HG02798 (cell line): ENCODE results near the gene MPP7.

ENCODE experiments used
- ATAC-seq: cut with Tn5 transposase; IDR thresholded peaks from one replicate; pipeline ENCODE4 v1.9.1; 2021; ENCODE audit warnings: mild to moderate bottlenecking; ENCODE audit not compliant: unreplicated experiment, poor library complexity

Gene MPP7

DNA sequence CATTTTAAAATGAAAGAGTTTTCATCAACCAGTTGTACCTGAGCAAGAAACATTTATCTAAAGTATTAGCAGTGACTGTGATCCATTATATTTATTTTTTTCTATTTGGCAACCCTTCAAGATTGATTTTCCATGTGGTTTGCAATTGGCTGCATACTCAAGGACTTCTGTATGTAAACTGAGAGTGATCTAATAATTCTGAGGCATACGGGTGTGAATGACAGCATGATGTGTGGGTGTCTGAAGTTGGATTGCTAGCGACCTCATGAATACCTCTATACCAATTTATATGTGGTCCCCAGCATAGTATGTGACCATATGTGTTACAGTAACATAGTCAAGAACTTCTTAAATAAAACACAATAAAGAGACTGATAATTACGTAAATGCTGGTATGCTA, 8.2 kb upstream of the MPP7 start:
- no peak for ATAC-seq

DNA sequence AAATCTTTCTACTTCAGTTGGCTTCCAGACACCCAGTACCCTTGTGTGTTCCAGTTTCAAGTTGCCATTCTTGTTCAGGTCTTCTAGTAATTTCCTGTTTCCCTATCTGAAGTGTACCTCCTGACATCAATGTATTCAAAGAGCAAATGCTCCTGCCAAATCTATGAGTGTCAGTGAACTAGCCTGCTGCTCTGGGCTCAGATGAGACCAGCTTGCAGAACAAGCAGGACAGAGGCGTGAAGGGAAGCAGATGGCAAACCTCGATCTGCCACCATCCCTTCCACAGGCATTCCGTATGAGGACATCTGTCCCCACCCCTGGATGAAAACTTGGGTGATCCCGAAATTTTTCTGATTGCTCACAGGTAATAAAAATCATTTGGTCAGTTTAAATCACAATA, 4.4 kb upstream of the MPP7 start:
- no peak for ATAC-seq

DNA sequence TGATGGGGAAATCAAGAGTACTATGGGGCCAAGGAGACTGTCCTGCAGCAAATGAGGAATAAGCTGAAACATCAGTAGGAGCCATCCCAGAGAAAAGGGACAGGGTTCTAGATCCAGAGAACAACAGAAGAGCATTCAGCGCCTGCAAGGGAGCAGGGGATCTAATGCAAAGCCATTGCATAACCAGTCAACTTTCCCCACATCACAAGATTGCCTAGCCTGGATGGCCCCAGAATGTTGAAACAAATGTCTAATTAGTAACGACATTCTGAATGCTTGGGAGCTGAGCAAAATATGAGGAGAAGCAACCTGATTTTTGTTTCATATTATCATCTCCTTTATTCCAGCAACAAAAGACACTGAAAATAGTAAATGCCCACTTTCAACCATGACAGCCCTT, 2.7 kb upstream of the MPP7 start:
- ATAC-seq, result no peak

DNA sequence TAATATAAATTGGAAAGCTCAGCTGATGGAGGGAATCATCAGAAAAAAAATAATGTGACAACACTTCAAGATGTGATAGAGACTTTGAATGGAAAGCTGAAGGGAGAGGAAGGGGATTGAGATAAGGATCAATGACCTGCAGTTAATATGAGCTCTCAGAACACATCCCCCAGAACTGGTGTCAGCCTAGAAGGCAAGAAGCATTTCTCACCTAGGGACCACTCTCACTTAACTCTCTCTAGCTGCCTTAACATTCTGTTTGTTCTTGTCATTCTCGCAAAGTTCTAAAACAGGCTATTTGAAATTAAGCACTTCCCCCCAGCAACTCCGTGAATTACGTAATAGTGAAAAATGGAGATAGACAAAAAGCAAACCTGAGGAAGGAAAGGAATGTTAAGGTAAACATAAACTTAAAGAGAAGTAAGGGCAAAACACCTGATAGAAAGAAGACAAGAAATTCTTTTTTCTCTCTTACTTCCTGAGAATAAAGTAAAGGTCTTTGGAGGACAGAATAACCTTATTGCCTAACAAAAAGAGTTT, 1.2 kb upstream of the MPP7 start:
- no peak for ATAC-seq

DNA sequence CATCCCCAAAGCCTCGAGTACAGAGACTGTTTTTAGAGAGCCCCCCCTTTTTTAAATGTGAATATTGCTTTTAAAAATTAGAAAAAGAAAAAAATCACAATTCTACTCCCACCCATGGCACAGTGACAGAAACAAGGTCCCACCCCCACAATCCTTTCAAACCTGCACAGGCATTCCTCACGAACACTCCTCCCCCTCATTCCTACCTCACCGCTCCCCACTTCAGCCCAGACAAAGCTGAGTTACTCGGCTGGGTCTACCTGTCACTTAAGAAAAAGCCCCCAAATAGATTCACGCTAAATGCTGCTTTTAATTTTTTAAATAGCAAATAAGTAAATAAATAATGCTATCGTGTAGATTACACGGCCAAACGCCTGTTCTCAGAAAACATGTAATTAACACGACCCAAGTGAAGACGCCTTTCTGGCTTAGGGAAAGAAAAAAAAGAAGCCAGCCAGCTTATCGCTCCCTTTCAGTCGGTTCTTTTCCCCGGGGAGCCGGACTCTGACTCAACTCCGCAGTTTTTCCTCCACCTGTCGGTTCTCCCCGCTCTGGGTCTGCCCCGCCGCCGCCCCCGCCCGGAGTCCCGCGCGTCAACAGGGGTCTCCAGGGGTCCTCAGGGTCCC, 739 bp downstream of the MPP7 start:
- ATAC-seq, result no peak

DNA sequence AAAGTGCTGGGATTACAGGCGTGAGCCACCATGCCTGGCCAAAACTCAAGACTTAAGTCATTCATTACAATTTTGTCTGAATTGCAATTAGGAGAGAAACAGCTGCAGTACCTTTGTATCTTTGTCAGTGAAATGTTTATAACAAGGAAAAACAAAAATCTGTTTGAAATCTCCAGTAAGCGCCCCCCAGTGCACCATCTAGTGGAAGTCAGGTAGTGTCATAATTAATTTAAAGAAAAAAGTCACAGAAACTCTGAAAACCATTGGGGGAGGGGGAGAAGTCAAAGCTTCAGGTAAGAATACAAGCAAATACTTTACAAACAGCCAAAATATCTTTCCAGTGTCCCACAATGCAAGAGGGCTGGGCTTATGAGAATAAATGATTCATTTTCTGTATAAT, 2.8 kb downstream of the MPP7 start:
- ATAC-seq, result no peak

DNA sequence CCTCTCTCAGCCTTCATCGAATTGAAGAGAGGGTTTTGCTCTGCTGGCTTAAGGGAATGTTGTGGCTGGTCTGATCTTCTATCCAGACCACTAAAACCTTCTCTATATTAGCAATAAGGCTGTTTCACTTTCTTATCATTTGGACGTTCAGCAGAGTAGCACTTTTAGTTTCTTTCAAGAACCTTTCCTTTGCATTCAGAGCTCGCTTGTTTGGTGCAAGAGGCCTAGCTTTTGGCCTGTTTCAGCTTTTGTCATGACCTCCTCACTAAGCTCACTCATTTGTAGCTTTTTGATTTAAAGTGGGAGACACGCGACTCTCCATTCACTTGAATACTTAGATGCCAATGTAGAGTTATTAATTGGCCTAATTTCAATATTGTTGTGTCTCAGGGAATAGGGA, 3.9 kb downstream of the MPP7 start:
- no peak for ATAC-seq

DNA sequence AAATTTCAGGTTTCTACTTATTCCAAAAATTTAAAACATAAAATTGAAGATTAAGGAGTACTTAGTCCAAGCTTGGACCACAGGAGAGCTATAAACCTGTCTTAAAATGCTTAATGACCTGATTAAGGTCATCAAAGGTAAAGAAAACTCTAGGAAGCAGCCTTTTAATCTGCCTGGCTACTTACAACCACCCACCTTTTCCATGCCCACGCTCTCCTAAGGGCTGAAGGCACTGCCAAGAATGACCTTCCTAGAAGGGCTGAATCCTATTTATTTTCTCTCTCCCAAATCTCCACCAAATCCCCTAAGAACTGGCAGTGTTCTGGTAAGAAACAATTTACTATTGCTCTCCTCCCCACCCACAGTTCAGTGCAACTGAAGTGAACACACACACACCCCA, 6.8 kb downstream of the MPP7 start:
- no peak for ATAC-seq

DNA sequence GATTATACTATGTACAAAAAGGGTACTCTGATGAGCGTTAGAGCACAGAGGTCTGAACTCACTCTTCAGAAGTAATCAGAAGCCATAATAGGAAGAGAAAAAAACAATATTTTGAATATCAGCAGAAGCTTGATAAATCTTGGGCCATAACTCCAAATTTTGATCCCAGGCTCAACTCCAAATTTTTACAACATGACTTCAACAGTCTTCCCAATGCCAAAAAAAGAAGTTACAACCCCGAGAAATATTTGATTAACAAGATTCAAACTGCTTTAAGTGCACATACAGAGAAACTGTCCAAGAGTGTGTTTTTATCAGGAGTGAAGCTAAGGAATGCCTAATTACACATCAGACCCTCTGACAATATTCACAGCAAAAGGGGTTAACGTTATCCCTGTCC, 7.5 kb downstream of the MPP7 start:
- no peak for ATAC-seq

DNA sequence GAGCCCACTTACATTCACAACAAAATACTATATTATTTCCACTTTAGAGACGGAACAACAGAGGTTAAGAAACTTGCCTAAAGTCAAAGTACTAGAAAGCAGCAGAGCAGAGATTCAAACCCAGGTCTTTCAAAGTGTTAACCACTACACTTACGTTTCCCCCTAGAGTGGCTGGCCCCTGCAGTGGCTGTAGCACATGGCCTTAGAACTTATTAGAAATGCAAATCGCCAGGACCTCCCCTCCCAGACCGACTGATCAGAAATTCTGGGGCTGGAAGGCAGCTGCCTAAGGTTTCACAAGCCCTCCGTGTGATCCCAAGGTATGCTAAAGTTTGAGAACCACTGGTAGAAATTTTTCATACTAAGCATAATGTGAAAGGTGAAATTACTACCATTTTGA, 8.1 kb downstream of the MPP7 start:
- ATAC-seq, result no peak

DNA sequence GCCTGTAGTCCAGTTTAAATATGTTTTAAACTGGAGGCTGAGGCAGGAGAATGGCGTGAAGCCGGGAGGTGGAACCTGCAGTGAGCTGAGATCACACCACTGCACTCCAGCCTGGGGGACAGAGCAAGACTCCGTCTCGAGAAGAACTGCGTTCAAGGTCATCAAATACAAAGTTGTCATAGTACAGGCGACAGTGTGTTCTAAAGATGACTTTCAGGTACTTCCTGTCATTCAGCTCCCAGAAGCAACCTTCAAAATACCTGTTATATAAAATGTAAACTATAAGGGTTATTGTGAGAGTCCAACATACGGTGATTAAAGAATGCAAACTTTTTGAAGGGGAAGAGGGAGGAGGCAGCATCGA, 8.7 kb downstream of the MPP7 start:
- ATAC-seq, result no peak

DNA sequence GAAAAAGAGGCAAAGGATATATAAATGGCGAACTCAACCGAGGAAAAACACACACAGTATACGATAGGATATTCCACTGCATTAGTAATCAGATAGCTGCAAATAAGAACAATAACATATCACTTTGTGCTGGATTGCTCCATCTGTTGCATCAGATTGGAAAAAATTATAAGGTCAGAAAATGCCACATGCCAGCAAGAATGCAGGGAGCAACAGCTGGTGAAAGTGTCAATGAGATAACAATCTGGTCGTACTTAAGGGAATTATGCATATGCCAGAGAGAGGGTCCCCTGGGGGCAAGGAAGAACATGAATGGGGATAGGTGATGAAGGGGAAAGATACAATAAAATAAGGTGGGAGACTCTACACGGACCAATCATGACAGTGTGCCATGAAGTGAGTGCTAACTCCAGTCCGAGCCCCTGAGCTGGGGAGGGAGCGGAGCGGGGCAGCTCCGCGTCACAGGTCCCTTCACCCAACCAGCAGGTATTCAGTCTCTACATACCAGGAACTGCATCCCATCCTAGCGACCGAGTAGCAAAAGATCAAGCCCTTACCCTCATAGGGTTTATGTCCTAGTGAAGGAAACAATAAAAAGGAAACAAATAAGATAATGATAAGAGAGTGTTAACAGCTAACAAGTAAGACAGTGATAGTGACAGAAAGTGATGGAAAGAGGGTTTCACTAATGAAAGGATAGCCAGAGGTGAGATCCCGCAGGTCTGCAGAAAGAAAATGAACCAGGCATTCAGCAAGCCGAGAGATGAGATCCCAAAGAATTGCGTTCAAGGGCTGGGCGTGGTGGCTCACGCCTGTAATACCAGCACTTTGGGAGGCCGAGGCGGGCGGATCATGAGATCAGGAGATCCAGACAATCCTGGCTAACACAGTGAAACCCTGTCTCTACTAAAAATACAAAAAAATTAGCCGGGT, 9.4 kb downstream of the MPP7 start:
- no peak for ATAC-seq

DNA sequence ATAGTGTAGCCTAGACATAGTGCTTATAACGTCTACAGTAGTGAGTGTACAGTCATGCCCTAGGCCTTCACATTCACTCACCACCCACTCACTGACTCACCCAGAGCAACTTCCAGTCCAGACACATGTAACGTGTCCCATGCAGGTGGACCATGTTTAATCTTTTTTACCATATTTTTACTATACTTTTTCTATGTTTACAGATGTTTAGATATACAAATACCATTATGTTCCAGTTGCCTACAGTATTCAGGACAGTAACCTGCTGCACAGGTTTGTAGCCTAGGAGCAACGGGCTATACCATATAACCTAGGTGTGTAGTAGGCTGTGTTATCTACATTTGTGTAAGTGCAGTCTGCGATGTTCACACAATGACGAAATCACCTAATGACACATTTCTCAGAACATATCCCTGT, 11.0 kb downstream of the MPP7 start:
- no peak for ATAC-seq

DNA sequence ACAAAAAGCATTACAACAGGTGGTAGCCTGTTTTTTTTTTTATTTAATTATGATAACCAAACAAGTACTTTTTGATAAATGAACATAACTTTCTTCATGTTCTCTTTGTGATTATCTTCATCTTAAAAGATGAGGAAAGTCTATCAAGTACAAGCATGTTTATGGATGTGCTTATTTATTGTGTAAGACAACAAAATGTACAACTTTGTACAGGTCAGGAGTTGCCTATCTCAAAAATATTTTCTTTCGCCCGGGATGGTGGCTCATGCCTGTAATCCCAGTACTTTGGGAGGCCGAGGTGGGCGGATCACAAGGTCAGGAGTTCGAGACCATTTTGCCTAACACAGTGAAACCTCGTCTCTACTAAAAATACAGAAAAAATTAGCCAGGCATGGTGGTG, 17.0 kb downstream of the MPP7 start:
- no peak for ATAC-seq

DNA sequence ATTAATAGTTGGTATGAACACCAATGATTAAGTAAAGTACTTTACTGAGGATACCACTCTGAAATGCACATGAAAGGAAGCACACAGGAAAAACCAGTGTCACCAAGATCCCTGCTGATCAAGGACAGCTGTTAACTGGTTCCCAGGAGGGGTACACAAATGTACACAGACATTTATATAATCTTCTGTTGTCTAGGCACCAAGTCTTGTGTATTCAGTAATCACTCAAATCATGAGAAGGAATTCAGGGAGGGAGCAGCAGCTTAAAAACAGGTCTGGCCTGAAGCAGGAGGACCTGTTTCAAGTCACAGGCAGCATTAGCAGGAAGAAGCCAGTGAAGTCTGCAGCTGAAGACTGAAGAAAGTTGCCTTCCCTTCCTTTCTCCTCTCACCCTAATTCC, 18.7 kb downstream of the MPP7 start:
- ATAC-seq, result no peak

DNA sequence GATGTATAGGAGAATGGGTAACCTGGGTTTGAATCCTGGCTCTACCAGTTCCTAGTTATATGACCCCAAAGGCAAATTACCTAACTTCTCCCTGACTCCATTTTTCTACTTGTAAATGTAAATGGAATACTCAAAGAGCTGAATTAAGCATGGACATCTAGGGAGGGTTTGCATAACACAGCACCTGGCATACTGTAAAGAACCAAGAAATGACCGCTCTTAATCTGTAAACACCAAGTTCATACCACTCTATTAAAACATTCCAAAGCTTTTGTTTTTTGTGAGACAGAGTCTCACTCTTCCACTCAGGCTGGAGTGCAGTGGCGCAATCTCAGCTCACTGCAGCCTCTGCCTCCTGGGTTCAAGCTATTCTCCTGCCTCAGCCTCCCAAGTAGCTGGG, 19.6 kb downstream of the MPP7 start:
- ATAC-seq, result no peak

DNA sequence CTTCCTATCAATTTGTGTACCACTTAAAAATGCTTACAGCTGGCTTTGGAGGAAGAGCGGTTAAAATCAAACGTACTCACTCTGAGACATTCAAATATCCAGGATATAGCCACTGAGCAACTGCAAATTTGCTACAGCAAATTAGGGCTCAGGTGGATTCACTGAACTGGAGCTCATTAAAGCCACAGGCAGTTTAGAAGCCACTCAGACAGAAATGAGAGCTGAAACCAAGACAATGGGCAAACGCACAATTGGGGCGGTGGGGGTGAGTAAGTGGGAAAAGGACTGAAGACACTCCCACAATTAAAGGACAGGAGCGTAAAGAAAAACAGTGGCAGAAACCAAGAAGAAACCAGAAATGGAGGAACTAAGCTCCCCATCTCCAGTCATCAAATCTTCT, 20.5 kb downstream of the MPP7 start:
- no peak for ATAC-seq

DNA sequence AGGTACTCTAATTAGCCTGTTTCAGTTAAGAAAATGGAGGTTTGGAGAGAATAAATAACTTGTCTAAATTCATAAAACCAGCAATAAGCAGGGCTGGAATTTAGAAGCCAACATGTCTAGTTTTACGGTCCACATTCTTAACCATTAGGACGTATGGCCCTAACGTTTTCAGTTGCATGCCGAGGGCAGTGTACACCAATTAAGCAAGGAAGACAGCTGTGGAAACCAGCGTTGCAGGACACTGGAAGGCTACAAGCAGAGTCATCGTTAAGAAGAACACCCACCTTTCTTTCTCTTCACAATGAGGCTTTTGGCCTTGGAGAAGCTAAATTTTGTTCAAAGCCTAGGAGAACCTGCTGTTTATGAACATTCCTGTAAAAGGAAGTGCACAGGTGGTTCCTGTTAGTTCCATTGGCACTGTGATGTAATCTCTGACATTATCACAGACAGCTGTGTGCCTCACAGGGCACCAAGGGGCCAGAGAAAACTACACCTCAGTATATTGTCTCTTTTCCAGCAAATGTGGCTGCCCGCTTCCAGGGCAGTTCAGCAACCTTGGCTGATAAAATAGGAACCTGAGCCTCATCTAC, 21.0 kb downstream of the MPP7 start:
- ATAC-seq, result no peak

DNA sequence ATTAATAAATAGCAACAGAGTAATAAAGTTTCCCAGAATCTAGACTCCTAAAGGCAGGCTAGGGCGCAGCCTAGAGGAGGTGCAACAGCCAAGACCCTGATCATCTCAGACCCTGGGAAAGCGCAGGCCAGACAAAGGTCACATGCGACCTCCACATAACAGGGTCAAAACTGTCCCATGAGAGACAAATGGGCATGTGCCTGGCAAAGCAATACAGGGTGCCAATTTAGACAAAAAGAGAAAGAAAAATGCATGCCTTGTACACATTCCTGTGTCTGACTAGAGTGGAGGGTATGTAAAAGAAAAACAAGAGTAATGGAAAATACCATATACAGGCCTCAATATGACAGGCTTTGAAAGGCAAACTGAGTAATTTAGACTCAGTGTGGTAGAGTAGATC, 22.2 kb downstream of the MPP7 start:
- no peak for ATAC-seq

DNA sequence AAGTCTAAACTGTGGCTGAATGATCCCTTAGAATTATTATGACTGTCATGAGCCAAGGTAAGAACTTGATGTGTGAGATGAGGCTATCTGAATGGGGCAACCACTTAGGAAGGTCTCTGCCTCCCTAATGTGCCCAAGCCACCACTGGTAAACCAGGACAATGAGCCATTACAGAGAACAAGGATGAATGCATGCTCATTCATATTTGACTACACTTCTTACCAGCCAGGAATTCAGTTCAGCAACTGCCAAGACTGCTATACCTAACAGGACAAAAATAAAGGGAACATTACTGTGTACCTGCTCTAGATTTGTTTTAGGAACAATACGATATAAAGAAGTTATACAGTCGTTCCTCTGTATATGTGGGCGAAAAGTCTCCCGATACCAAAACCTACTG, 23.0 kb downstream of the MPP7 start:
- no peak for ATAC-seq

DNA sequence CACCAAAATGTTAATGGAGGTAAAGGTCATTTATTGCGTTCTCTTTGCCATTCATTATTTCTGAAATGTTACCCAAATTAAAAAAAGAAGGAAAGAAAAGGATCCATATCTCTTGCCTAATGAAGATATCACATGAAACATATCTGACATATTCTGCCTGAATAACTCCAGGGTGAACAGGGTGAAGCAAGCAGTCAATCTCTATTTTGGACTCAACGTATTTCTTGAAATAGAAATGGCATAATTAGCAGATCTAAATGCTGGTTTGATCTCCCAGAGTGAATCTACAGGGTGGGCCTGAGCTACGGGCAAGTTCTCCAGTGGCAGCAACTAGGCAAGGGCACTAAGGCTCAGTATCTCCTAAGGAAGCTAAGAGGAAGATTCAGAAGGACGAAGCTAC, 24.0 kb downstream of the MPP7 start:
- ATAC-seq, result no peak
